Fibroblast of gingiva (primary cell): ENCODE results near the gene IFT88.
A peak's percentile ranks its signal among the peaks of the same experiment; 100 is the strongest.

Experiments used
- DNase-seq: peaks from one replicate; pipeline ENCODE4 v3.0.0-alpha.2; 2011; ENCODE audit warnings: low read depth

Gene IFT88

DNA sequence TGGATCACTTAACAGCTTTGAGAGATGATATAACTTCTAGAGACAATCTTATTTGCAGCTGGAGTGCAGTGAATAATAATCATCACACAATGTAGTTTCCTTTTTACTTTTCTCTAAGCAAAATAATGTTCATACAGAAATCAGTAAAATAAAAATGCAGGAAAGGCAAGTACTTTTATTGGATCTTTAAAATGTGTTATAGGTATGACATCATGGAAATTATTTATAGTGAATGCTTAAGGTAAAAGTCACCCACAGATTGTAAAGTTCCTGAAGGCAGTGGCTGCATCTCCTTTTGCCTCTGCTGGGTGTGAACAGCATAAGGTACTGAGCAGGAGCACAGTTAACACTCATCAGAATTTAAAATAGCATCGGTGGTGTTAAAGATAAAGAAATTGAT, 119.2 kb downstream of the IFT88 start:
- DNase-seq, result no peak

DNA sequence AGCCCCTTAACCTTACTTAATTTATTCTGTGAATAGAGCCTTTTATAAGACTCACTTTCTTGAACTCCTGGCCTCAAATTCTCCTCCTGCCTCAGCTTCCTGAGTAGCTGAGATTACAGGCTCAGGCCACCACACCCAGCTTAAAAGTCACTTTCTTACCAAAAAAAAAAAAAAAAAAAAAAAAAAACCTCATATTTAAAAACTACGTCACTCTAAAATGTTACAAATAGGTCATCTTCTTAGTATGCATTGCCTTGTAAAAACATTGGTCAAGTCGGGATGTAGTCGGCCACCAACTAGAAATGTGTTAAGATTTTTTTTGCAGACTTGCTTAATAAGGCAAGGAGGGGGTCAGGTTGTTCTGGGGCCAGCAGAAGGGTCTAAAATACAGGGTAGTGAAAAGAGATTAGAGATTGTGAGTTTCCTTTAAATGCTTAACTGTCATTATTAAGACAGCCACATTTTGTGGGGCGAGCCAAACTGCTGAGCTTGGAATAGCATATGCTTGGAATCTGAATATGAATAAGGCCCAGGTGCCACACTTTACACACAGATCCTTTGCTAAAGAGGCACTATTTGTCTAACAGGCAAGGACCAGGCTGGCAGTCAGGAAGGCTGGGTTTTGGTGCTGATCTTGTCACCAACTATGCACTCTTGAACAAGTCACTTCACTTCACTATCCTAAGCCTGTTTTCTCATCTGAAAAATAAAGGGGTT, 120.1 kb downstream of the IFT88 start:
- no peak for DNase-seq

- no peak for DNase-seq
These were observed 122.3 kb downstream of the IFT88 start for GRCh38 chr13:20689291-20689690.

GRCh38 chr13:20691616-20692015, 124.7 kb downstream of the IFT88 start:
- no peak for DNase-seq

DNA sequence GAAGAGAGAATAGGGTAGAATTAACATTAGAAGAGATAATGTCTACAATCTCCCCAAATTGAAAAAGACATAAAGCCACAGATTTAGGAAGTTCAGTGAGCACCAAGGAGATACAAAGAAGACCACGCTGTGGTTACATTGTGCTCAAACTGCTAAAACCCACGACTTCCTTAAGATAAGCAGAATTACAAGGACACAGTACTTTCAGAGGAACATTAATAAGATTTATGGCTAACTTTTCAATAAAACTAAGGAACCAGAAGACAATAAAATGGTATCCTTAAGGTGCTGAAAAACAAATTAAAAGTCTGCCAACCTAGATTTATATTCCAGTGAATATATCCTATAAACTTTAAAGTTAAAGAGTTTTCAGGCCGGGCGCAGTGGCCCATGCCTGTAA, 129.1 kb downstream of the IFT88 start:
- DNase-seq, result no peak

DNA sequence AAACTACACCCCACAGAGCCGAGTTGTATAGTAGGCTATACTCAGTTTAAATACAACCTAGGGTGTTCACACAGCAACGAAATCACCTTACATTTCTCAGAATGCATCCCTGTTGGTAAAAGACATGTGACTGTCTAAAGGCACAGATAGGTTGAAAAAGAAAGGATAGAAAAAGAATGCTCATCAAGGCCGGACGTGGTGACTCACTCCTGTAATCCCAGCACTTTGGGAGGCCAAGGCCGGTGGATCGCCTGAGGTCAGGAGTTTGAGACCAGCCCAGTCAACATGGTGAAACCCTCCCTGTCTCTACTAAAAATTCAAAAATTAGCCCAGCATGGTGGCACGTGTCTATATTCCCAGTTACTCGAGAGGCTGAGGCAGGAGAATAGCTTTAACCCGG, 132.8 kb downstream of the IFT88 start:
- DNase-seq, result no peak

GRCh38 chr13:20700288-20700687, 133.3 kb downstream of the IFT88 start:
- no peak for DNase-seq

DNA sequence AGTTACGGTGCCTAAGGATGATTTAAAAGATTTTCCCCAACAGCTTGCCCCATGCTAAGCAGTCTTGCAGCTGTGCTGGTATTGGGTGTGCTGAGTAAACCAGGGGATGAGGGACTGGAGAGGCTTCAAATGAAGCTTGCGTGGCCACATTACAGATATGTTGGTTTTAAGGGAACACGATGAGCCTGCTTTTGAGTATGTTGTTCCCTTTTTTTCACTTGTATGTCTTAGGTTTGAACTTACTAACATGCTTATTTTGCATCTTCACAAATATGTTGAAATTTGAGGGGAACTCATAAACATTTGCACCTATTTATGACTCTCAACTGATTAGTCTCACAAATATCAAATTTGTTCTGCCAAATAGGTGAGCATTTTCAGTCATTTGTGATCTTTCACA, 134.5 kb downstream of the IFT88 start:
- DNase-seq, result no peak

- no peak for DNase-seq
These were observed 135.6 kb downstream of the IFT88 start for GRCh38 chr13:20702530-20702914.

- no peak for DNase-seq
These were observed 136.2 kb downstream of the IFT88 start, which contains the start of gene IL17D for GRCh38 chr13:20702915-20703779. Gene IL17D (plus strand): TSS chr13:20703699. CDS start chr13:20704002, 303 bp downstream.

DNA sequence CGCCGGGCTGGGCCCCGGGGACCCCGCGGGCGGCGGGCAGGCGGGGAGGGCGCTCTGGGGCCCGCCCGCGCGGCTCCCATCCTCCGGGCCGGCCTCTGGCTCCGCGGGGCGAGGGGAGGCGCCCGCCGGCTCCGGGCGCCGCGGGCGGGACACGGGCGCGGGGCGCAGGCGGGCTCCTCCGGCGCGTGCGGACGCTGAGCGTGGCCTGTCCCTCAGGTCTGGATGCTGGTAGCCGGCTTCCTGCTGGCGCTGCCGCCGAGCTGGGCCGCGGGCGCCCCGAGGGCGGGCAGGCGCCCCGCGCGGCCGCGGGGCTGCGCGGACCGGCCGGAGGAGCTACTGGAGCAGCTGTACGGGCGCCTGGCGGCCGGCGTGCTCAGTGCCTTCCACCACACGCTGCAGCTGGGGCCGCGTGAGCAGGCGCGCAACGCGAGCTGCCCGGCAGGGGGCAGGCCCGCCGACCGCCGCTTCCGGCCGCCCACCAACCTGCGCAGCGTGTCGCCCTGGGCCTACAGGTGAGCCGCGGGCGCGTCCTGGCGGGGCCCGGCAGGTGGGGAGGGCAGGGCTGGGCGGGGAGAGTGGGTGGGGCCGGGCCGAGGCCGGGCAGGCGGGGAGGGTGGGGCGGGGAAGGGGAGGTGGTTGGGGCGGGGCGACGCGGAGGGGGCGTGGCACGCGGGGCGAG, 137.0 kb downstream of the IFT88 start:
- peak; percentile 74 for DNase-seq

DNA sequence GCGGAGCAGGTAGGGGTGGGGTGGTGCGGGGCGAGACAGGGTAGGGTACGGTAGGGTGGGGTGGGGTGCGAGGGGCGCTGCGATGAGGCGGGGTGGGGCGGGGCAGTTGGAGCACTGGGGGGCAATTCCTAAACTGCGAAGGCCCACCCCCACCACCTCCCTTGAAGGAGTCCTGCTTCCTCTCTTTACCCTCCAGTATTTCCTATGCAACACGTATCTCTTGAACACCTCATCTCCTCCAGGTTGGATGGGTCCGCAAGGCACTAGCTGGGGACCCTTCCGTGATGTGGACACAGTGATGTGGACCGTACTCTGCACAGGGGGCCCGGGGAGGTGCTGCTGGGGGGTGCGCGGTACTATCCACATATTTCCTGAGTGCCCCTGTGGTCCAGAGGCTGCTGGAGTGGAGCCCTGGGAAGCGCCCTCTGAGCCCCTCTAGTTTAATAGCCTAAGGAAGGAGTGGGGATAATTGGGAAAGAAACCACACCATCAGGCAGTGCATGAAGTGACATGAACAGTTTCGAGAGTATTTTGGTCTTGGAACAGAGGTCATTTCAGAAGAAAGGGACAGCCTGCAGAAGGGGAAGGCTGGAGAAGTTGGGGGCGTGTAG, 137.6 kb downstream of the IFT88 start:
- no peak for DNase-seq

GRCh38 chr13:20706661-20707060, 139.7 kb downstream of the IFT88 start:
- DNase-seq, result no peak

DNA sequence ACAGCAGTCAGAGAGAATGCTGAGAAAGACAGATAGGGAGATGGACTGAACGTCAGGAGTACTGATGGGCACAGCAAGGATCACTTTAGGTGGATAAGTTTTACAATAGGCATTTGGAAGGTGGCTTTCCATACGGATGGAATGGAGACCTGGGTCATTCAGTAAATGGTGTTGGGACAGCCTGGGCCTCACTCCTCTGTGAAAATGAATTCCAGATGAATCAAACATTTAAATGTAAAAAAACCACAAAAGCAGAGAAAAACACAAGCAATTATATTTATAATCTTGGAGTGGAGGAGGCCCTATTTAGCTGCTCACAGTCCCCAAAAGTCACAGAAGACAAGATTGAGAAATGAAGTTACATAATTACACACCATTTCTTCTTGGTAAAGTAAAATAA, 141.3 kb downstream of the IFT88 start:
- DNase-seq, result peak; percentile 50

- DNase-seq, result no peak
These were observed 142.4 kb downstream of the IFT88 start for GRCh38 chr13:20709369-20709768.

GRCh38 chr13:20709782-20710181, 142.8 kb downstream of the IFT88 start:
- DNase-seq, result no peak

DNA sequence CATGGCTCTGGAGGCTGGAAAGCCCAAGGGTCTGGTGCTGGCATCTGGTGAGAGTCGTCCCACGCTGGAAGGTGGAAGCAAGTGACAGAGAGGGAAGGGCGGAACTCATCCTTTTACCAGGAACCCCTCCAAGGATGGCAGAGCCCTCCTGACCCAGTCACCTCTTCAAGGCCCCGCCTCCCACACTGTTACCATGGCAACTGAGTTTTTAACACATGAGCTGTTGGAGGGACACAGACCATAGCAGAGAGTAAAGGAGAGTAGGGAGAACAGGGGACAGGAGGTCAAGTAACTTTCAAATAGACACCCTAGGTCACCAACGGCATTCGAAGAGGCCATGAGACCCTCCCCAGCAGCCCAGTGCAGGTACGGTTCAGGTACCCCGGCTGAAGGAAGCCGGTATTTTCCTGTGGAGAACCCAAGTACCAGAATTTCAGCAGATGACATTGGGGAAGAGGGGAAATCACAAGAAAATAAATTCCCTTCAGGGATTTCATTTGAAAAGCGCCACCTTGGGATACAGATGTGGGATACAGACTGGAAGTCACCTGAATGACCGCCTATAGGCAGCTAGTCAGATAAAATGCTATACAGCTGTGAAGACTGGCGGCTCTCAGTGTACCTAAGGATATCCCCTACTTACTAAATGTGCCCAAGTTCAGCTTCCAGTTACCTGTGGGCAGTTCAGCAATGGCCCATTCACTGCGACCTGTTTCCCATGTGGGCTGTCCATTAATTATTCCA, 144.5 kb downstream of the IFT88 start:
- no peak for DNase-seq

- DNase-seq, result no peak
These were observed 146.0 kb downstream of the IFT88 start for GRCh38 chr13:20713014-20713376.

DNA sequence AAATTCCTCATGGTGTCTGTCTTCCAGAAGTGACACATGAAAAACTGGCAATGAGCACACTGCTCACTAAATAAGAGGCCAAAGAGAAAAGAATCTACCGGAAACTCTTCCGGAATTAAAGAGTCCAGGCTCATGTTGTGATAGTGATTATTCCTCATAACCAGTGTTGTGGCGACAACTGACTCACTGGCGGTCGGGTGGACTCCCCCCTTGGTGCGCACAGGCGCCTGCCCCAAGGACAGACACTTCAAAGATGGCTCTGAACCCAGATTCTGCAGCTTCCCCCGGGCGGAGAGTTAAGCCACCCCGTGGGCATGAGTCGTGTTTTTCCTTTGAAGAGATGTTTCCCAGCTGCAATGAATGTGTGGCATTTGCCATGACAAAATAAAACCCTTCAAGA, 146.8 kb downstream of the IFT88 start:
- peak; percentile 41 for DNase-seq

DNA sequence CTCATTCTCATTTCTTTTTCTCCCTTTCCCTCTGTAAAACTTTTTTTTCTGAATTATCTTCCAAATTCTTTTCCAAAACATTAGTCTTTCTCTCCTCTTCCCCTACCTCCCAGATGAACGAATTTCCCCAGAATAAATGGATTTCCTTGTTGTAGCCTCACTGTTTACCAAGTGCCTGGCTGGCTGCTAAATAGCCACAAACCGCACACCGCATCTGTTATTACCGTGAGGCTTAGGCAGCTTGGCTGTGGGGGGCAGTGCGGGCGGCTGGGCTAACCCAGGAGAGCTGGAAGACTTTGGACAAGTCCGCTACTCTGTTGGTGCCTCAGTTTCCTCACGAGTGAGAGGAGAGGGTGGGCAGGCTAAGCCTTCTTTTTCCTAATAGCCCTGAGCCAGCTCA, 147.2 kb downstream of the IFT88 start:
- peak; percentile 56 for DNase-seq

- peak; percentile 96 for DNase-seq
These were observed 147.8 kb downstream of the IFT88 start for GRCh38 chr13:20714563-20715329.
